NCI-H1092 treated with DMSO at 0.1 percent for 48 hours (cell line): ENCODE data around the gene DNM1.

Experiments
- DNase-seq: peaks from one replicate; lab custom pipeline; 2025; lab: John Stamatoyannopoulos, UW

The DNM1 gene

DNA sequence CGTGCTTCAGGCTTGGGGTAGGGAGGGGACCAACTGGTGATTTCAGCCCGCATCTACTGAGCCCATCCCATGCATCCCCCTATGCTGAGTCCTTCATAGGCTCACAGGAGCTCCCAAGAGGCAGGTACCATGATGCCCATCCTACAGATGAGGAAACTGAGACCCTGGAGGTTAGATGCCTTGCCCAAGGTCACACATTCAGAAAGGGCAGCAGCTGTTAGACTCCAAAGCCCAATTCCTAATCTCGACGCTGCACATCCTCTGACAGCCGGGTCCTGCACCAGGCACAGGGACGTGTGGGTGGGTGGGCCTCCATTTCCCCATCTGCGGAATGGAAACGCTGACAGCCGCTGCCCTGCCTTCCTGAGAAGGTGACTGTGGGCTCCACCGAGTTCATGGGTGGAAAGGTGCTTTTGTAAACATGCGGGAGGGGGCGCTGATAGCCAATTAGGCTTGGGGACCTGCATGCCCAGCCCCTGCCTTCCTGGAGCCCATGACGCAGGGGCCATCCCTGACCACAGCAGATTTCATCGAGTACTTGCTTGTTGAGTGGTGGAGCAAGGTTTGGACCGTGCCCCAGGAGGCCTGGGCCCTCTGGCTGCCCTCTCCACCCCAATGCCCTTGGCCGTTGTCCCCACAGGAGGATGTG is 2.2 kb downstream of the DNM1 start:
- DNase-seq = no peak

DNA sequence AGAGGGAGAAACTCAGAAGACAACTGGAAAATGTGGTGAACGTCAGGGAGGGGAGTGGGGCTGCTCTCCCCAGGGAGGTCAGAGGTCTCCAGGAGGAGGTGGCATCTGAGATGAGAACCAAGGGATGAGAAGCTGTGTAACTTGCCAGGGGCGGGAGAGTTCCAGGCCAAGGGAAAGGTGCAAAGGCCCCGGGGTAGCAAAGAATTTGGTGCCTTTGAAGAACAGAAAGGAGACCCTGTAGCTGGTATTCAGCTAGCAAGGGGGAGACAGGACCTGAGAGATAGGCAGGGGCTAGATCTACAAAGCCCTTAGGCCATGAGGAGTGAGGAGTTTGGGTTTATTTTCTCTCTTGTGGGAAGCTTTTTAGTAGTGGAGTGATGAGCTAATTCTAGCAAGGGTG is 3.3 kb downstream of the DNM1 start:
- no peak for DNase-seq

DNA sequence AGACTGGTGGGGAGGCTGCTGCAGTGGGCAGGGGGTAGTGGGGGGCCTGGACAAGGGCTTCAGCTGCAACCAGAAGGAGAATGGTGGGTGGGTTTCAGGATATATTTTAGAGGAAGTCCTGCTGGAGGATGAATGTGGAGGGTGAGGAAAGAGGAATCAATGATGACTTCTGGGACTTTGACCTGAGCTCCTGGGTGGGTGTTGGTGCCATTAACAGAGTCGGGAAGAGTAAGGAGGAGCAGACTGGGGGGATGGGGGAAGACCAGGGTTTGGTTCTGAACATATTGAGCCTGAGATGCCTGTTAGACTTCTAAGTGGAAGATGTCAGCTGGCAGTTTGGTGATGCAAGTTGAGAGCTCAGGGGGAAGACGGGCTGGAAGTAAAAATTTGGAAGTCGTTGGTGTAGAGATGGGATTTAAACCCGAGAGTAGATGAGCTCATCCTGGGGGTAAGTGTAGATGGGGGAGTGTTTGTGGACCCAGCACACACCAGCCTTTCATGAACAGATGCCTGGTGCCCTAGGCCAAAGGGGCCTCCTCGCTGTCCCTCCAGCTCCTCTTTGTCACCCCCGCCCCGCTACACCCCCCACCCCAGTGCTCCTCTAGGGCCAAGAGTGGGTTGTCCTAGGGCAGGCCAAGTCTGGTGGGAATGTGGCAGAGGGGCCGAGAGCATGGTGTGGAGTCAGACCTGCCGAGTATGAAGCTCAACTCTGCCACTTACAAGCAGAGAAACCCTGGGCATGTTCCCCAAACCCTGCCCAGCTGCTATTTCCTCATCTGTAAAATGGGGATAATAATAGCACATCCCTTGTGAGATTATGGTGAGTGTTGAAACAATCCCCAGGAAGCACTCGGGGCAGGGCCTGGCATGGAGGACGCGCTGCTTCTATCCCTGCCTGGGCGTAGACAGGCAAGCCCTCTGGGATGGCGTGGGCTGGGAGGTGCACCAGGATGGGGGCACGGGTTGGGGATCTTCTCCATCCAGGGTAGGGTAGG is 4.0 kb downstream of the DNM1 start:
- no peak for DNase-seq

DNA sequence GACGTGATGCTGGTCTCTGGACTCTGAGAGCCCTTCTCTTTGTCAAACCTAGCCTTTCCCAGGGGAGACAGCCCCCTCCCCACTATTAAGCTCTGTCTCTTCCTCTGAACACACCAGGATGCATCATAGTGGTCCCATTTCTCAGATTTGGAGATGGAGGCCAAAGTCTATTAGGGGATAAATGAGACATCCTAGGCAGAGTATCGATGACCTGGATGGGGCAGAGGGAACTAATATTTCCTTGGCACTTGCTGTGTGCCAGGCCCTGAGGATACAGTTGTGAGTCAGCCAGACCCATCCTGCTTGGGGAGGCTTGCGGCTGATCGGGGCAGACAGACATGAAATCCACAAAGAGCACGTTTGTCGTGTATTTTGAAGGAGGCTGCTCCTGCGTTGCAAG is 5.2 kb downstream of the DNM1 start:
- DNase-seq = no peak

DNA sequence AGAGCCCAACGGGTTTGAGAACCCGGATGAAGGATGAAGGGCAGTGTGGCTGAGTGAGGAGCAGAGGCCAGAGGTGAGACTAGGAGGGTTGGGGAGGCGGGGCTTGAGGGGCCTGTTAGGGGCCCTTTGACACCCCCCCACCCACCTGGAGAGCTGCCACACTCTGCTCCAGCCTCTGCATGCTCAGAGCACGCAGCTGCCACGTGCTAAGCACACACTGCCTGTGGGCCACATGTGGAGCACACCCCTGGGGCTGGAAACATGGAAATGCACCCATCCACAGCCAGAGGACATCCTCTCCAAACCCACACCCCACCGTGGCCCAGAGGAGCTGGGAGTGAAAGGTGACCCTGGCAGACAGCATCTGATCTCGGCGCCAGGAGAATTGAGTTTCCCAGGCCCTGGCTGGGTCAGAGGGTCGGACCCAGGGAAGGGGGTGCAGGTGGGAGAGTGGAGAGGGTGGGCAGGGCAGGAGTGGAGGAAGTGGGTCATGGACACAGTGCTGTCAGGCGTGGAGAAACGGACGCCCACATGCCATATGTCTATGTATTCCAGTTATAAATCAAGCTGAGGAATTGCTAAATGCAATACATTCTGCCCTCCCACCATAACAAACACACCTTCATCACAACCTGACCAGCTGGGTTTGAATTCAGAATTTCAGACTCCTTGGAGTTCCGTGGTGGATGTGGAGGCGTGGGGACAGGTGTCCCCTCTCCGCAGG is 5.9 kb downstream of the DNM1 start:
- DNase-seq = no peak

DNA sequence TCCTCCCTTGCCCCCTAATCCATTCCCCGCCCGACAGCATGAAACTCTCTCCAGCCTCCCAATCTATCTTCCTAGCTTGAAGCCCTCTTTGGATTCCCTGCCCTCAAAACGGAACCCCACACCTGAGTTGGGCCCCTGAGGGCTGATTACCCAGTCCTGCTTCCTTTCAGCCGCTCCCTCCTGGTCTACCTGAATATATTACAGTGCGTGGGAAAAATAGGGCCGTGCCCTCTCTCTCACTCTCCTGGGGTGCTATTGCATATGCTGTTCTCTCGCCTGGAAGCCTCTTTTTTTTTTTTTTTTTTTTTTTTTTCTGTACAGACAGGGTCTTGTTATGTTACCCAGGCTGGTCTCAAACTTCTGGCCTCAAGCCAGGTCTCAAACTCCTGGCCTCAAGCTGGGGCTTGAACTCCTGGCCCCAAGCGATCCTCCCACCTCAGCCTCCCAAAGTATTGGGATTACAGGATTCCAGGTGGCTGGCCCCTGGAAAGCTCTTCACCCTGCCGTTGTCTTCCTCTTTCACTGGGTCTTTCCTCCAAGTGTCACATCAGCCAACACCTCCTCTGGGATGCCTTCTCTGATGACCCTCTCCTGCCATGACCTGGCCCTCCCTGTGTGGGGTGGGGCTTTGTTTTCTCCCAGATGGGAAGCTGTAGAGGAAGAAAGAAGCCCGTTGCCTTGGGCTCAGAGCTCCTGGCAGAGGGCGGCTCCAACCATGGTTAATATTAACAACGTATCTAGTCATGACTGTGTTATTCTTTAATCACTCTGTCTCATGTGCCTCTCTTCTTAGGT is 8.2 kb downstream of the DNM1 start:
- DNase-seq = no peak

DNA sequence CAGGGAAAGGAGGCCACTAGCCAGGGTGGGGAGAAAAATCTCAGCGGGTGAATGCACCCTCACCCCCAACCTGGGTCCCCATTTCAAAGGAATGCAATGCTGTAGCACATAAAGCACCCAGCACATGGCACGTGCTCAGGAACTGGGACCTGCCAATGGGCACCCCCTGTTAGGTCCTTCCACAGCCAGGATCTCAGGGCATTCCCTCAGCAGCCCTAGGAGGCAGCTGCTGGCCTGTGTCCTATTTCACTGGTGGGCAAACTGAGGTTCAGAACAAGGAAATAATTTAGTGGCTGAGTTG is 8.8 kb downstream of the DNM1 start:
- no peak for DNase-seq

DNA sequence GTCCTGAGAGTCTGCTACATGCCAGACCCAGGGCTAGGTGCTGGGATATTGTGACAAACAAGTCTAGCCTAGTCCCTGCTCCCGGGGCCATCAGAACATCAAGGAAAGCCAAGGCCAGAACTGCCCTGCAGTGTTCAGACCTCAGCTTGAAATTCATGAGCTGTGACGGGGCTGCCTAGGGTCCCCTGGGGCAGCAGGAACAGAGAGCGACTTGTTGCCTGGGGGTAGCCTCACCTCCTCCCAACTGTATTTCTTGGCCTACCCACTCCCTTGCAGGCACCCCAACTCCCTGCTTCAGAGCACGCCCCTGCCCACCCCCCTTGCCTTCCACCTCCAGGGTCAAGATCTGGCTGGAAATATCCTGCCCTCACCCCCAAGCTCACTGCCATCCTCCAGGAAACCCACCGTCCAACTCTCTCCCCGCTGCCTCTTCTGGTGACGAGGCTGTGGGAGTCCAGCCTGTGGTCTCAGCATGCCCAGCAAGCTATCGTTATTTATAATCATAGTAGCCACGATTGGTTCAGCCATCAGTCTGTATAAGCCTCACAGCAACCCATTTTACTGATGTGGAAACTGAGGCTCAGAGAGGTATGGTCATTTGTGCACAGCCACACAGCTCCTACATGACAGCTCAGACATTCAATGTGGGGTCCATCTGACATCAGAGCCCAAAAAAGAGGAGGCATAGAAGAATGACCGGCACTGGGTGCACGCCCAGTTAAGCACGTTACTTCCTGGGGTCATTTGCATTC is 10.7 kb downstream of the DNM1 start:
- DNase-seq = no peak

DNA sequence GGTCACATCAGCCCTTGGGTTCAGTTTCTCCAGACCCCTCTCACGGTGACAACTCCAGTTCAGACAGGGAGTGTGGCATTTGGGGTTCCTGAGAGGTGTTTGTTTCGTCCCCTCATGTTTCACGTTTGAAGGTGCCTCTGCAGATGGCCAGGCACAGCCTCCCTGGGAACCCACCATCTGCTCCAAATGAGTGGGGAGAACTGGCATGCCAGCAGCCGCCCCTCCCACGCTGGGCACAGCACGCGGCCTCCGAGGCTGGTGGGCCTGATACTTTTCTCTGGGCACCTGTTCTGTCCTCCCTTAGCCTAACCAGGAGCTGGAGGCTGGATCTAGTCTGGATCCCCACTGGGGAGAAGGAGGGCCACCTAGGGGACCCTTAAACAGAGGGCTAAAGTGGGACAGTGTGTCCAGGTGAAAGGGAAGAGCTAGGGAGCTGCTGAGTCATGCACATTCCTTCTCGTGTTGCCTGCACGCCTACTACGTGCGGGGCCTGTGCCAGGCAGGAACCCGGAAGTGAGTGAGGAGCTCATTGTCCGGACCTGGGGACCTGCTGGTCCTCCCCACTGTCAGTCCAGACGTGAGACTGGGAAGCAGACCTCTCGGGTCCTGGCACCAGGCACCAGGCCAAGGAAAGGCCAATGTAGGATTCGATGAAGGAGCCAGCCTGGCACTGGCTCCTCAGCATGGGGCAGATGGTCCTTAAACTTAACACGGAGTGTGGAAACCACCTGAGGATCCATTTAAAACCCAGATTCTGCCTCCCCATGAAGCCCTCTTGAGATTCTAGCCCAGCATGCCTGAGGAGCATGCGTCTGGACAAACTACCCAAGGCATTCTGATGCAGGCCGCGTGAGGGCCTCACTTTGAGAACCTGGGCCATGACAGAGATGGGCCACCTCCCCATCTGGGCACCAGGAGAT is 11.7 kb downstream of the DNM1 start:
- no peak for DNase-seq

DNA sequence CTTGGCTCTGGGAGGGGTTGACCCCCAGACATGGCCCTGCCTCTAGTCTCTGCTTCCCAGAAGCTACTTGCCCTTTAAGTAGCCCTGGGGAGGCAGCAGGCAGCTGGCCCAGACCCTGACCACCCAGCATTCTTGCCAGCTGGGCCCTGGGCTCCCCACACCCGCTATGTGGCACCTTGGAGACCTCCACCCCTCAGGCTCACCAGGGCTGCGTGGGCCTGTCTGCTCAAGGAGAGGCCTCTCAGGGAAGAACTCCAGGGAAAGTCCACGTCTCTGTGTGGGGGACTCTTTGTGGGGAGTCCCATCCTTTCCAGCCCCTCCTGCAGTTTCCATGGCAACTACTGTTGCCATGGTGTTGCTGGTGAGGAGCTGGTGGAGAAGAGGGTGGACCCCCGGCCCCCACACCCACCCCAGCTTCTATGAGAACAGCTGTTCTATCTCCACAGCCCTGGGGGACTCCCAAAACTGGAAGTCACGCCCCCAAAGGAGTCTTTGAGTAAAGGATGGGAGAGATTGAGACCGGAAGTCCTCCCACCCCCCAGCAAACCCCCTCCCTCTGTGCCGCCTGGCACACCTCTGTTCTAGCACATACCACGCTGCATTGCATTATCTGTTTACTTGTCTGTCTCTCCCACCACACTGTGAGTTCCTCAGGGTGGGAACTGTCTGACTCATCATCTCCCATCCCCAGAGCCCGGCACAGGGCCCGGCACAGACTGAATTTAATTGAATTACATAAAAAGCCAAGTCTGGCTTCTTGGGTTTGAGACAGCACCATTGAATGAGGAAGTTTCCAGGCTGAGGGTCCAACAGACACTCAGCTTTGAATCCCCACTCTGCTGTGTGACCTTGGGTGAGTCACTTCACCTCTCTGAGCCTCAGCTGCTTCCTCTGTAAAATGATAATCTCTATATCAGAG is 12.6 kb downstream of the DNM1 start:
- DNase-seq = no peak

DNA sequence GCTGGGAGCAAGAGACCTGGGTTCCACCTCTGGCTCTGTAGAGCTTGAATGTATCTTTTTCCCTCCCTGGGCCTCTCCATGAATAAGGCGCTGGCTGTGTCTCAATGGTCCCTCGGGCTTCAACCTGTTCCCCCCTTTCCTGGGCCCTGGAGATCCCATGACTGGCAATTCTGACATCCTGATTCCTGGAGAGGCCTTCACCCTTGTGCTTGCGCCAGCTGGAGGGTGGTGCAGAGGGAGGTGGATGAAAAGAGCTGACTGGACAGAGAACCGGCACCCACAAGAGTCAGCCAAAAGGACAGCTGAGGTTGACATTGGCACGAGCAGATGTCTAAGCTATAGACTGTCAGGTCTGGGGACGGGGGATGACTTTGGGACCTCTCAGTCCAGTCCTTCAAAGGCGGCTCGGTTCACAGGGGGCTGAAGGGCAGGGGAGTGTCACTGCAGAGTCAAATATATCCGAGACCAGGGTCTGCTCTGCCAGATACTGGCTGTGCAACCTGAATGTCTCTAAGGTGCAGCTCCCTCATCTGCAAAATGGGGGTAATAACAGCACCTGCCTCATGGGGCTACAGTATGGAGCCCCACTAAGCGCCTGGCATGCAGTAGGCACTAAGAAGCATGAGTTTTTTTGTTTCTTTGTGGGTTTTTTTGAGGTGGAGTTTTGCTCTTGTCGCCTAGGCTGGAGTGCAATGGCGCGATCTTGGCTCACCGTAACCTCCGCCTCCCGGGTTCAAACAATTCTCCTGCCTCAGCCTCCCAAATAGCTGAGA is 13.8 kb downstream of the DNM1 start:
- no peak for DNase-seq

DNA sequence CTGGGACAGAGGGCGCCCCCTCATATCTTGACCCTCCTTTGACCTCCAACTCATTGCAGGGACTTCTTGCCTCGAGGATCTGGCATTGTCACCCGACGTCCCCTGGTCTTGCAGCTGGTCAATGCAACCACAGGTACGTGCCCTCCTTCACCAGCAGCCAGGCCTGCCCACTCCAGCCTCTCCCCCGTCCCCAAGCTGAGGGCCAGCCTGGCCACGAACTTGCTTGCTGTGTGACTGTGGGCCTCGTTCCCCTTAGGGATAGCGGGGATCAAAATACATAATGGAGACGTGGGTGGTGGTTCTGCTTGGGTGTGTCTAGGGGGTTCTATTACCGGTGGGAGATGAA is 15.0 kb downstream of the DNM1 start:
- no peak for DNase-seq

DNA sequence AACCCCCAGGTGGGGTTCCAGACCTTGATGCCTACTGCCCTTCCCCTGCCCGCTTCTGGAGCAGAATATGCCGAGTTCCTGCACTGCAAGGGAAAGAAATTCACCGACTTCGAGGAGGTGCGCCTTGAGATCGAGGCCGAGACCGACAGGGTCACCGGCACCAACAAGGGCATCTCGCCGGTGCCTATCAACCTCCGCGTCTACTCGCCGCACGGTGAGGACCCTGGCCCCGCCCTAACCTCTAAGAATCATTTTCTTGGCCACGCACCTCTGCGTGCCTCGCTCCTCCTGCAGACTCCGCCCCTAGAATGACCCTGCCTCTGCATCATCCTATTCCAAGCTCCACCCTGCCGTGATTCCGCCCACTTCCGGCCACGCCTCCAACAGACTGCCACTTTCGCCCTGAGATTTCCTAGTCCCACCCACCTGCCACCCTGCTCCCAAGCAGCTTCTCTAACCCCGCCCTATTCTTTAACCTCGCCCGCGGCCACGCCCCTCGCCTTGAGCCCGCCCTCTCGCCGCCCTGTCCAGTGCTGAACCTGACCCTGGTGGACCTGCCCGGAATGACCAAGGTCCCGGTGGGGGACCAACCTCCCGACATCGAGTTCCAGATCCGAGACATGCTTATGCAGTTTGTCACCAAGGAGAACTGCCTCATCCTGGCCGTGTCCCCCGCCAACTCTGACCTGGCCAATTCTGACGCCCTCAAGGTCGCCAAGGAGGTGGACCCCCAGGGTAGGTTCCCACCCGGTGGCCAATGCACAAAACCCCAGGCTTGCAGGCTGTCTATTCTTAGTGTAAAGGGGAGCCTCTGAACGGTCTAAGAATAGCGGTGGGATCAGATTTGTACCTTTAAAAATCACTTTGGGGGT is 15.6 kb downstream of the DNM1 start:
- no peak for DNase-seq

DNA sequence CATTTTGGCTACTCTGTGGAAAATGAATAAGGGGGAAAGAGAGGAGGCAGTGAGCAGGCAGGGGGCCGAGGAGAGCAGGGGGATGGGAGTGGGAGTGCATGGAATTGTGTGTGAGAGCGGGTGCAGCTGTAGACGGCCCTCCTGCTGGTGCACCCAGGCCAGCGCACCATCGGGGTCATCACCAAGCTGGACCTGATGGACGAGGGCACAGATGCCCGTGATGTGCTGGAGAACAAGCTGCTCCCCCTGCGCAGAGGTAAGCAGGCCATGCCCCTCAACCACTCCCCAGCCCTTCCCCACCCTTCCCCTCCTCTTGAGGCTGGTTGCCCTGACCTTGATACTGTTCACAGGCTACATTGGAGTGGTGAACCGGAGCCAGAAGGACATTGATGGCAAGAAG is 16.7 kb downstream of the DNM1 start:
- no peak for DNase-seq

DNA sequence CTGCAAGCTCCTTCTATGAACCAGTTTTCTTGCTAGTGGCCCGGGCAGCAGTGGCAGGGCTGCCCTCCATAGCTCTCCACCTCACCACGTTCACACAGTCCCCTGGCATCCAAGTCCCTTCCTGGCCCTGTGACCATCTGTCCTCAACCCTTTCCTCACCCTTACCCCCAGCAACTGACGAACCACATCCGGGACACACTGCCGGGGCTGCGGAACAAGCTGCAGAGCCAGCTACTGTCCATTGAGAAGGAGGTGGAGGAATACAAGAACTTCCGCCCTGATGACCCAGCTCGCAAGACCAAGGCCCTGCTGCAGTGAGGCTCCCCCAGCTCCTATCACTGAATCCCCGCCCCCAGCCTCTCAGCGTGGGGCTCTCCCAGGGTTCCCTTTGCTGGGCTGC is 18.8 kb downstream of the DNM1 start:
- no peak for DNase-seq

DNA sequence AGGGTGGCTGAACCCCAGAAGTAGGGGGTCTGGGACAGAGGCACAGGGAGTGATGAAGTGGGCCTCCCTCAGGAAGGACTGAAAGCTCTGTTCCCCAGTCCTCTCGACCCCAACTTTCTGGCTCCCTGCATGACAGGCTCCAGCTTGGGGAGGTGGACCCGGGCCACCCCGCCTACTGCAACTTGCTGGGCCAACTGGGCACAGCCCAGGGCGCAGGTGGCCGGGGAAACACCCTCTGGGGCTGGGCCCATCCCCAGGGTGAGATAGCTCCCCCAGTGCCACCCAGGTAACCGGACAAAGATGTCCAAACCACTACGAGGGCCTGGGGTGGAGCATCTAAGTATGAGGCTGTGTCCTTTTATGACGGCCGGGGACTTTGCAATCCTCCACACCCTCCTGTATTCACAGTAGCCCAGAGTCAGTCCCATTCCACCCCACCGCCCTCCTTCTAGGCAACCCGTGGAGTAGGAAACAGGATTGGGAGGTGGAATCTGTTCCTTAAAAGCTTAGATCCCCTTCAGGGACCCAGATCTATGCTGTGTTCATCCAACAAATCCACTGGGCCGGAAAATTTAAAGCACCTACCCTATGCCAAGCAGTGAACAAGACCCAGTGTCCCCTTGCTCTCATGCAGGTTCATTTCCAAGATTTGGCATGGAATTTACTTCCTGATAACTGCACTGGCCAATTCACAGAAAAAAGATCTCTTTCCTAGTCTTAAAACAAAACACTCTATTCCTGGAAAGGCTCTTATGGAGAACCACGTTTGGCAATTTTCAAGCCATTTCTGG is 19.9 kb downstream of the DNM1 start:
- DNase-seq = no peak

DNA sequence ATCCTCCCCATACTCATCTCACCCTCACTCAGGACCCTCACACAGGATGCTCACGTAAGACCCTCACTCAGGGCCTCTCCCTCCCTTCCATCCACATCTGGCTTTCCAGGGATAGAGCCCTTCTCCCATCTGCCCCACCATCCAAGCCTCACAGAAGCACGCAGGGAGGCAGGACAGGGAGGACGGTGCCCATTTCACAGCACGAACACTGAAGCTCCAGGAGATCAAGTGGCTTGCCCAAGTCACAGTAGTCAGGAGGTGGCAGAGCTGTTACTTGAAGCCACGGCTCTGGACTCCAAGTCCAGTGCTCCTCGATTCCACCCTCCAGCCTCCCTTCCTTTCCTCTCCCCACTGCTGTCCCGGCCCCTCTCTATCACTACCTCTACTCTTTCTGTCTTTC is 21.7 kb downstream of the DNM1 start:
- no peak for DNase-seq
